Measurements from ENCODE around the gene PLEKHG1. TPM values are rescaled to one million over a fixed set of nuclear protein-coding genes. Genes with fewer than 3 reads are reported as not detected.

Gene PLEKHG1
- polyA plus RNA-seq, 1 donor from 2014 or later = 2.6 TPM

DNA sequence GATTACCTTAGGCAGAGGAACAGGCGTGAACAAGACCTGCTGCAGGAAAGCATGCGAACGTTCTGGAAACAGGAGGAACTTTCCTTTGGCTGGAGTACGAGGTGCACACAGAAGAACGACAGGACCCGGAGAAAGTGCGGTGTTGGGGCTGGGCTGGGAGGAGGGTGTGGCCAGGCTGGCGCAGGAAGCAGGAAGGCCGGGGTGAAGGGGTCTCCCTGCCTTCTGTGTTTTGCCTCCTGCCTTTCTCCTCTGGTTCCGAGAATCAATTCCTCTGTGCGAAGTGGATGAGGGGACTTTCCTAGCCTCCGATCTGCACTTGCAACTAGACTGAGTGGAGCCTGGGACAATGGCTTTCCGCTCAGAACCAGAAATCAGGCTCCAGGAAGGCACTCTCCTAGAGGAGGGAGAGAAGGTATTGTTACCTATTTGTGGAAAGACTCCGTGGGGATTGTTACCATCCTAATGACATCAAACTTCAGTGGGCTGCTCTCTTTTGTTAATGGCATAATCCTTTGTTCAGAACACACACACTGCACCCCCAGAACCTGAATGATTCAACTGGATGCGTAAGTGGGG is 22.9 kb upstream of the PLEKHG1 start:
- Histone ChIP-seq H4K20me1 (ENCODE audit: insufficient read depth) (no peaks in the 10 kb centered on the region), H3K9me3 (ENCODE audit: low read length) (no peaks in the 10 kb centered on the region)

DNA sequence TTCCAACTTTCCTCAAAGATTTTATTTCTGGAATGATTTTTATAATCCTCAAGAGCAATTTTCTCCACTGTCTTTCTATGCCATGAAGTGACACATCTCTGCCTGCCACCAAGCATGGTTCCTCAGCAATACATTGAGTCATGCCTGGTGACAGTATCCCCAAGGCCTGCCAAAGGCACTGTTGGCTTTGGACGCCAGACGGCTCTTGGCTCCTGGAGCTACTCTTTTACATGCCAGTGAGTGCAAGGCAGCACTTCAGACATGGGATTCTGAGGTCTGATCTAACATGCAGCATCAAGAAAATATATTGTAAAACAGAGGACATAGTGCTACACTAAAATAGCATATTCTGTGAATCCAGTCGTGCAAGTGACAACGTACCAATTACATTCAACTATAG is 20.1 kb upstream of the PLEKHG1 start:
- Histone ChIP-seq H3K9me2 (ENCODE audit: insufficient read depth, low read length) (no peaks in the 10 kb centered on the region), H3K36me3 (ENCODE audit: insufficient read depth, low read length) (no peaks in the 10 kb centered on the region), H3K9ac (ENCODE audit: low read length) (no peak overlapping the region), H3K27ac (ENCODE audit: low read length) (no peak overlapping the region), H4K20me1 (ENCODE audit: insufficient read depth) (no peaks in the 10 kb centered on the region), H2AFZ (ENCODE audit: low read depth, low read length) (no peak overlapping the region), H3K4me3 (ENCODE audit: low read length) (no peak overlapping the region), H3K79me2 (replicated peaks; ENCODE audit: insufficient read depth, low read length) (no peaks in the 10 kb centered on the region), H3K4me2 (ENCODE audit: low read length) (no peak overlapping the region), H3K9me3 (ENCODE audit: low read length) (no peaks in the 10 kb centered on the region), H3K27me3 (ENCODE audit: insufficient read depth, low read depth, low read length) (no peaks in the 10 kb centered on the region), H3F3A (ENCODE audit: insufficient read depth, low read length, poor library complexity, severe bottlenecking) (no peaks in the 10 kb centered on the region)
- no peak for TF ChIP-seq SMC3 (conservative IDR thresholded peaks at IDR 0.05; ENCODE audit: poor library complexity)
- no peak for TF ChIP-seq EZH2 (IDR thresholded peaks at IDR 0.05; ENCODE audit: borderline replicate concordance, insufficient read depth, low read length, poor library complexity, severe bottlenecking)
- TF ChIP-seq, protein P1, sequence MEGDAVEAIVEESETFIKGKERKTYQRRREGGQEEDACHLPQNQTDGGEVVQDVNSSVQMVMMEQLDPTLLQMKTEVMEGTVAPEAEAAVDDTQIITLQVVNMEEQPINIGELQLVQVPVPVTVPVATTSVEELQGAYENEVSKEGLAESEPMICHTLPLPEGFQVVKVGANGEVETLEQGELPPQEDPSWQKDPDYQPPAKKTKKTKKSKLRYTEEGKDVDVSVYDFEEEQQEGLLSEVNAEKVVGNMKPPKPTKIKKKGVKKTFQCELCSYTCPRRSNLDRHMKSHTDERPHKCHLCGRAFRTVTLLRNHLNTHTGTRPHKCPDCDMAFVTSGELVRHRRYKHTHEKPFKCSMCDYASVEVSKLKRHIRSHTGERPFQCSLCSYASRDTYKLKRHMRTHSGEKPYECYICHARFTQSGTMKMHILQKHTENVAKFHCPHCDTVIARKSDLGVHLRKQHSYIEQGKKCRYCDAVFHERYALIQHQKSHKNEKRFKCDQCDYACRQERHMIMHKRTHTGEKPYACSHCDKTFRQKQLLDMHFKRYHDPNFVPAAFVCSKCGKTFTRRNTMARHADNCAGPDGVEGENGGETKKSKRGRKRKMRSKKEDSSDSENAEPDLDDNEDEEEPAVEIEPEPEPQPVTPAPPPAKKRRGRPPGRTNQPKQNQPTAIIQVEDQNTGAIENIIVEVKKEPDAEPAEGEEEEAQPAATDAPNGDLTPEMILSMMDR (IDR thresholded peaks at IDR 0.05; ENCODE audit: poor library complexity, severe bottlenecking) = no peak
- TF ChIP-seq TAF1 (IDR thresholded peaks at IDR 0.05; ENCODE audit: low read depth) = no peak
- no peak for TF ChIP-seq MXI1 (conservative IDR thresholded peaks at IDR 0.05; ENCODE audit: poor library complexity, severe bottlenecking)
- no peak for TF ChIP-seq RAD21 (conservative IDR thresholded peaks at IDR 0.05)
- TF ChIP-seq, protein P2, sequence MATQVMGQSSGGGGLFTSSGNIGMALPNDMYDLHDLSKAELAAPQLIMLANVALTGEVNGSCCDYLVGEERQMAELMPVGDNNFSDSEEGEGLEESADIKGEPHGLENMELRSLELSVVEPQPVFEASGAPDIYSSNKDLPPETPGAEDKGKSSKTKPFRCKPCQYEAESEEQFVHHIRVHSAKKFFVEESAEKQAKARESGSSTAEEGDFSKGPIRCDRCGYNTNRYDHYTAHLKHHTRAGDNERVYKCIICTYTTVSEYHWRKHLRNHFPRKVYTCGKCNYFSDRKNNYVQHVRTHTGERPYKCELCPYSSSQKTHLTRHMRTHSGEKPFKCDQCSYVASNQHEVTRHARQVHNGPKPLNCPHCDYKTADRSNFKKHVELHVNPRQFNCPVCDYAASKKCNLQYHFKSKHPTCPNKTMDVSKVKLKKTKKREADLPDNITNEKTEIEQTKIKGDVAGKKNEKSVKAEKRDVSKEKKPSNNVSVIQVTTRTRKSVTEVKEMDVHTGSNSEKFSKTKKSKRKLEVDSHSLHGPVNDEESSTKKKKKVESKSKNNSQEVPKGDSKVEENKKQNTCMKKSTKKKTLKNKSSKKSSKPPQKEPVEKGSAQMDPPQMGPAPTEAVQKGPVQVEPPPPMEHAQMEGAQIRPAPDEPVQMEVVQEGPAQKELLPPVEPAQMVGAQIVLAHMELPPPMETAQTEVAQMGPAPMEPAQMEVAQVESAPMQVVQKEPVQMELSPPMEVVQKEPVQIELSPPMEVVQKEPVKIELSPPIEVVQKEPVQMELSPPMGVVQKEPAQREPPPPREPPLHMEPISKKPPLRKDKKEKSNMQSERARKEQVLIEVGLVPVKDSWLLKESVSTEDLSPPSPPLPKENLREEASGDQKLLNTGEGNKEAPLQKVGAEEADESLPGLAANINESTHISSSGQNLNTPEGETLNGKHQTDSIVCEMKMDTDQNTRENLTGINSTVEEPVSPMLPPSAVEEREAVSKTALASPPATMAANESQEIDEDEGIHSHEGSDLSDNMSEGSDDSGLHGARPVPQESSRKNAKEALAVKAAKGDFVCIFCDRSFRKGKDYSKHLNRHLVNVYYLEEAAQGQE (IDR thresholded peaks at IDR 0.05; ENCODE audit: borderline replicate concordance) = no peak
- TF ChIP-seq EP300 (conservative IDR thresholded peaks at IDR 0.05; ENCODE audit: poor library complexity, severe bottlenecking) = no peak
- TF ChIP-seq POLR2AphosphoS5 (IDR thresholded peaks at IDR 0.05) = no peak

More for the DNA sequence above, 22.9 kb upstream of the PLEKHG1 start:
- Histone ChIP-seq H3K9ac (ENCODE audit: low read length) (no peak overlapping the region), H3K4me2 (ENCODE audit: low read length) (no peak overlapping the region), H3K27ac (ENCODE audit: low read length) (no peak overlapping the region), H3K36me3 (ENCODE audit: insufficient read depth, low read length) (no peaks in the 10 kb centered on the region), H3F3A (ENCODE audit: insufficient read depth, low read length, poor library complexity, severe bottlenecking) (no peaks in the 10 kb centered on the region), H2AFZ (ENCODE audit: low read depth, low read length) (no peak overlapping the region), H3K79me2 (replicated peaks; ENCODE audit: insufficient read depth, low read length) (no peaks in the 10 kb centered on the region), H3K27me3 (ENCODE audit: insufficient read depth, low read depth, low read length) (no peaks in the 10 kb centered on the region), H3K4me3 (ENCODE audit: low read length) (no peak overlapping the region), H3K9me2 (ENCODE audit: insufficient read depth, low read length) (no peaks in the 10 kb centered on the region)
- TF ChIP-seq RAD21 (conservative IDR thresholded peaks at IDR 0.05) = no peak
- TF ChIP-seq MXI1 (conservative IDR thresholded peaks at IDR 0.05; ENCODE audit: poor library complexity, severe bottlenecking) = no peak
- TF ChIP-seq, protein P2 (IDR thresholded peaks at IDR 0.05; ENCODE audit: borderline replicate concordance) = no peak
- no peak for TF ChIP-seq TAF1 (IDR thresholded peaks at IDR 0.05; ENCODE audit: low read depth)
- TF ChIP-seq, protein P1 (IDR thresholded peaks at IDR 0.05; ENCODE audit: poor library complexity, severe bottlenecking) = no peak
- no peak for TF ChIP-seq EP300 (conservative IDR thresholded peaks at IDR 0.05; ENCODE audit: poor library complexity, severe bottlenecking)
- TF ChIP-seq POLR2AphosphoS5 (IDR thresholded peaks at IDR 0.05) = no peak
- TF ChIP-seq SMC3 (conservative IDR thresholded peaks at IDR 0.05; ENCODE audit: poor library complexity) = no peak

Measured in neural cell (in vitro differentiated cells).